ENCODE data around the gene RRBP1.

RRBP1 gene

DNA sequence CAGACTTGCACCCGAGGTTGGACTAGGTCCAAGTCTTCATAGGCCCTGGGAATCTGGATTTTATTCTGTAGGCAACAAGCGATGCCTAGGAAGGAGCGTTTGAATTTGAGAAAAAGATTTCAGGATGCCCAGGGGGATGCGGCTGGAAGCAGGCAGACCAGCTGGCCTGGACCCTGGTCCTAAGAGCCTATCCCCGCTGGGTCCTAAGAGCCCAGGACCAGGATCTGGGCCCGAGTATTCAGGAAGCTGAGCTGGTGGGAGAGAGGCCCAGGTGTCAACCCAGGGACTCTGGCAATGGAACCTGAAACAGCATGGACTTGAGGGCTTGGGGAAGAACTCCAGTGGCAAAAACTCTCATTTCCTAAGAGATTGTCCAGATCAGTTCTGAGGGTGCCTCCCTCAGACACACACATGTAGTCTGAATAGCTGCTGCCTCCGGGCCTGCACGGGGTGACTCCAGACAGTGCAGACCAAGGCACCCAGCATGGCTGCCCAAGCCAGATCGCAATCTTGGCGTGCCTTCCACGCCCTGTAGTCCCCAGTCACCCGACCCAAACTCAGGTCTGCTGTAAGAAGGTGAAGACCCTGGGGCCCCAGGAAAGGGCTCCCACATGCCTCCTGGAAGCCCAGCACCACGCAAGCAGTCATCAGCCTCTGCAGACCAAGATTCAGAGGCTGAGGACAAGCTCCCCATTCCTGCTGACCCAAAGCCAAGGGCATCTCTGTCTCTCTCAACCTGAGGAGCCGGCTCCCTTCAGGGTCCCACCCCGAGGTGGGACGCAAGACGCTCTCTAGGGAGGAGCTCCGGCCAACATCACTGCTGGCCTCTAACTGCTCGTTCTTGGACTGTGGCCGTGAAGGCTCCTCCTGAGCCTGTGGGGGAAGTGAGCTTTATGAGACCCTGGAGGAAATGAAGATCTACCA is 34.4 kb downstream of the RRBP1 start:
- DNase-seq (ENCODE audit: low read depth): no peak

DNA sequence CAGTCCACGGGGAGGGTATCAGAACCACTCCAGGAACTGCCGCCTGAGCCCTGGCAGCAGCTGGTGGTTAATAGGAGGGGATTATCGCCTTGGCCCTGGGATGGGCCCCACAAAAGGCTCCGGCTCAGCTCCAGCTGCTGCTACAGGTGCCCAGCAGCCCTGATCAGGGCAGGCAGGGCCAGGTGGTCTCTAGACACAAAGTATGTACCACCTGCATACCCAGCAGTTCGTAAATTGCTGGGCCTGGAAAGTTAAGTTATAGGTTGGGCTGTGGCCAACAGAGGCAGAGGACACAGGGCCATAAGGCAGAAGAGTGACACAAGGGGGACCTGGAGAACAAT is 35.1 kb downstream of the RRBP1 start:
- DNase-seq (ENCODE audit: low read depth): no peak

DNA sequence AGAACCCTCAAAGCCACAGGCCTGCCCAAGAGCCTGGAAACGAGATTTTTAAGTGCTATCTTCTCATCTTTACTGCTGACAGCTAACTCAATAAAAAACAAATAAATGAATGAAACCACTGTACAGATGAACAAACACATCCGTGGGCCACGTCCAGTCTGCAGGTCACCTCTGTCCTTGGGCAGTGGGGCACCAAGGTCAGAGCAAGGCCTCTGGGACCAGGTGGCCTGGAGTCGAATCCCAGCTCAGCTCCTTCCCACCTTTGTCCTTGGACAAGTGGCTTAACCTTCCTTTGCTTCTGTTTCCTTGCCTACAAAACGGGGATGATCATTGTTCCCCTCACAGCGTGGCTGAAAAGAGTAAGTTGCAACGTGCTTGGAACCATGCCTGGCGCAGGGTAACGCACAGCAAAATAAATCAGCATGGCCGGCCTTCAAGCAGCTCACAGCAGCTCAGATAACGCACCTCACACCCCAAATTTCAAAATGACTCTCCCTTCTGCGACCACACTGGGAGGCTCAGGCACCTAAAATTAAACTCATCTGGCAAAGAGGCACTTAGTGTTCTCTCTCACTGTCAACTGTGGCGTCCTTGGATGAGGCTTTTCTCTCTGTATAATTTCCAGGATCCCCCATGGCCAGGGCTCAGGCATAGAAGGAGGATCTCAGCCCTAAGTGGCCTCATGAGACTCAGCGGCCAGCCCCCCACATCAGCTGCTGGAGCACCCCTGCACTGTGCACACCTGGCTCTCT is 35.7 kb downstream of the RRBP1 start:
- no peak for DNase-seq (ENCODE audit: low read depth)

DNA sequence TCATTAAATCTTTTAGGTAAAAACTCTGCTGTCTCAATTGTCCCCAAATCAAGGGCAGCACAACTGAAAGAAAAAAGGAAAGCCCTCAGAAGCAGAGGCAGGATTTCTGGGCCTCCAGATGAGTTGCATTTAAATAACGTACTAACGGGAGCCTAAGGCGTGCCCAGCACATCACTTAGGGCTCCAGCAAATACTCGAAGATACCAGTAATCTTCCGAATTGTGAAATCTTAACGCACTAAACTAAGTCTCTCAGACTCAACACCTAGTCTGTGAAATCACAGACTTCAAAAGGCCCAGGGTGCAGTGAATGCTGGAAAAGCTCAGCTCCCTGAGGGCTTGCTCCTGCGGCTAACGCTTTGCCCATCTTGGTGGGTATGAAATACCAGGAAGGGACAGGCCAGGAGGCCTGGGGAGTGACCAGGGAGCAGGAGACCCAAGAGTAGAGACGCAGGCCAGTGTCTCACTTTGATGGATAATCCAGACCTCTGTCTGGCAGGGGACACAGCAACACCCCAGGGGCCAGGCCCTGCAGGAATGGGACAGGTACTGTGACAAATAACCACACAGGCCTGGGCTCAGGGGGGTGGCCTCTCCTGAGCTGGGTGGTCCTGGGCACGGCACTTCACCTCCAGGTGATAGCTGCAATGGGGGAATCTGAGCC is 36.4 kb downstream of the RRBP1 start:
- no peak for DNase-seq (ENCODE audit: low read depth)

DNA sequence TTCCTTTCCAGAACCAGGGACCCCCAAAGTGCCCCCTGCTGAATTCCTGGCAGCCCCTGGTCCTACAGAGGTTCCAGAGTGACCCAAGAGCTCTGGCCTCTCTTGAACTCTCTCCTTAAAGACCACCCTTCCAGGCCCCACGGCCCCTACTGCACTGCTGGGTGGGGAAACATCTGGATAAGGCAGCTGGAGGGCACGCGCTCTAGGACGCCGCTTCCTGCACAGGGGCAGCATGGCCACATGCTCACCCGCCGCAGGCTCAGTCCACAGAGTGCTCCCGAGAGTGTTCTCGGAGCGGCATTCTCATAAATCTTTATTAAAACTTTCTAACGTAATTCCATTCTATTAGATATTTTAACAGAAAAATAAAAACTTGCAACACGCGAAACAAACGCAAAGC is 37.0 kb downstream of the RRBP1 start:
- DNase-seq (ENCODE audit: low read depth): no peak

DNA sequence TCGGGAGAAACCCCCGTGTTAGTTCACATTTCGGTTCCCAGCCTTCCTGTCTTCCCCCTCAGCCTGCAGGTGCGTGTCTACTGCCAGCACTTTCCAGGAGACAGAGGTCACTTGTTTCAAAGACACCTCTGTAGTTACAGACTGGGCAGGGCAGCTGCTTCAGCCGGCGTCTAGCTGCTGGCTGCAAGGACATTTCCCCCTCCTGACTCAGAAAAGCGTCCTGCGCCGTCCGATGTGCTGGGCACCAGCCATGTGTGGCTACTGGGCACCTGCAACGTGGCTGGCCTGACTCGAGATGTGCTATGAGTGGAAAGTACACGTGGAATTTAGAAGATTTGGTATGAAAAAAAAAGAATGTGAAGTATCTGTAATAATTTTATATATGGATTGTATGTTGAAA is 37.6 kb downstream of the RRBP1 start:
- no peak for DNase-seq (ENCODE audit: low read depth)

DNA sequence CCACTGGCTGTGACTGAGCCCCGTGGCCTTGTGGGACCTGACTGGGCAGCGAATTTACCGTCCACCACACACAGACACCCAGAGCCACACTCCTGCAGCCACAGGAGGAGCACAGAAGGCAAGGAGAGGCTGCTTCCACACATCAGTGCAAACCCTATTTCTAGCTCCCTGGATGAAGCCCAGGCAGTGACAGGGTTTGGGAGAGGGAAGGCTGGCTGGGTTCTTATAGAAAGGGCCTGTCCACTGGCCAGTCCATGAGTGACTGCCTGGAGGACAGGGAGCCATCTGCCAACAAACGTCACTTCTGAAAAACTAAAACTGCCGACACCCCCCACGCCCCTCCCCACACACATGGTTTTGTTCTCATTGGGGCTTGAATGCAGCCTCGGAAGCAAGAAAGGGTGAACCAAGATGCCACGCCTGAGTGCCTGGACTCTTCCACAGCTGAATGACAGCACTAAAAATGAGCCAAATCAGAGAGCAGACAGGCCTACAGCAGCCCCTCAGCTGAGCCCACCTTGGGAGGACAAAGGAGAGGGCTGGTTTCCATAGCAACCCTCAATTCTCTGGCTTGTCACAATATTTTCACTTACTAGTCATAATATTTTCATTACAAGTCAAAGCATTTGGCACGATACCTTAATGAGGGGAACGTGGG is 38.4 kb downstream of the RRBP1 start:
- DNase-seq (ENCODE audit: low read depth): no peak

DNA sequence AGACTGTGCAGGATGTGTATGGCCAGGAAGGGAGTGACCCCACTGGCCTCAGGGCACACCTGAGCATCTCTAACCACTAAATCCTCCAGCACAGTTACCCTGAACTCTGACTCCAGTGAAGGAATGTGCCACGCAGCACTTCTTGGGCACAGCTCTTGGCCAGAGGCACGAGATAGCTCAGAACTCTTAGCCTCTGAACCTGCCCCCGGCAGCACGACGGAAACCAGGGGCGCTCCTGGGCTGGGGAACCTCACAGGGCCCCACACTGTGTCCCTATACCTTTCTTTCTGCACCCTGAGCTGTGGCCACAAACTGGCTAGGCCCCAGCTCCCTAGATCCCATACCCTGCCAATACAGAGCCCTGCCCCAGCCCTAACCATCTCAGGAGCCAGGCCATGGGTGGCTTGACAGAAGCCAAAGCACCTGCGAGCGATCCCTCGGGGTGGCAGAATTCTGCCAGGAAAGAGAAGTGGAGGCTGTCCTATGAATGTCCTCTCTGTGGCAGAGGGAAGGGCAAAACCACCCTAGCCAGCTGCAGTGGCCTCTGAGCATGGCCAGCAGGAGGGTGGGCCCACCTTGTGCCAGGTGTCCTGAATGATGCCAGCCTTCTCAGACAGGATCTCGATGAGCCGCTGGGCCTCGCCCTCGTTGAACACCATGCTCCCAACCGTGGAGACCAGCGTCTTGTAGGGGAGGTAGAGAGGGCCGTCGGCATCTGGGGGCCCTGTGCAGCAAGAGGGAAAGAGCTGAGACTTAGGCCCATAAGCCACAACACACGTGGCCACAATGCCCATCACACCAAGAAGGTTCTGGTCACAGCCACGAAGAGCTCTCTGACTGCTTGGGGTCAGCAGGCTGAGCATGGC is 39.4 kb downstream of the RRBP1 start:
- DNase-seq (ENCODE audit: low read depth): no peak

DNA sequence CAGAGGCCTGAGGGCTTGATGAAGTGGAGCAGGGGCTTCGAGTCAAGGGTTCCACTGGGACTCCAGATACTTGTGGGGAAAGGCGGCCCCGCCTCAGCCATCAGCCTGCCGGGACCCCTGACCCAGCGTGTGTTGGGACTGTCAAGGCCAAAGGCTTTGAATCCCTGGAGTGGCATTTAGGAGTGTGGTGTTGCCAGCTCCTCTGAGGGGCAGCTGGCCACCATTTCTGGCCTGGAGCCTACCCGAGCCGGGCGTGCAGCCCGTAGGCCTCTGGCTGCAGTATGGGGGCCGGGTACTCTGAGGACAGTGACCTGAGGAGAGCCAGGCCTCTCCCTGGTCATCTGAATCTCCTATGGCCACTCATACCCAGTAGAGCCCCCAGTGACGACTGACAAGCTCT is 40.0 kb downstream of the RRBP1 start:
- DNase-seq (ENCODE audit: low read depth): no peak

DNA sequence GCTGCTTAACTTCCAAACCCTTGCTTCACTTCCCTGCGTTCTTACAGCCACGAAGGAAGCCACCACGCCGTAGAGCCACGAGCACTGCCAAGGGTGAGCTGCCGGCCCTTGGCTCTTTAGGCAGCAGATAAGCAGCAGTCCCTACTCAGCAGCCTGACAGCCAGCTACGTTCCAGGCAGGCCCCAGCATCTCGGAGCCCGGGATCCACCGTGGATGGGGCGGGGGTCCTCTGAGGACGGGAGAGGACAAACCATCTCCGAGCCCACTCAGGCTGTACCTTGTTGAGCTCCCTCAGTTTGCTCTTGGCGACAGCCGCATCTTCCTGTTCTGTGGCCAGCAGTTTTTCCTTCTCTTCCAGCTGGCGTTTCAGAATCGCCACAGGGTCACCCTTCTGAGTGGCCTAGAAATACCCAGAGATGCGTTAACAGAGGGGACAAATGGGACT is 40.5 kb downstream of the RRBP1 start:
- no peak for DNase-seq (ENCODE audit: low read depth)

DNA sequence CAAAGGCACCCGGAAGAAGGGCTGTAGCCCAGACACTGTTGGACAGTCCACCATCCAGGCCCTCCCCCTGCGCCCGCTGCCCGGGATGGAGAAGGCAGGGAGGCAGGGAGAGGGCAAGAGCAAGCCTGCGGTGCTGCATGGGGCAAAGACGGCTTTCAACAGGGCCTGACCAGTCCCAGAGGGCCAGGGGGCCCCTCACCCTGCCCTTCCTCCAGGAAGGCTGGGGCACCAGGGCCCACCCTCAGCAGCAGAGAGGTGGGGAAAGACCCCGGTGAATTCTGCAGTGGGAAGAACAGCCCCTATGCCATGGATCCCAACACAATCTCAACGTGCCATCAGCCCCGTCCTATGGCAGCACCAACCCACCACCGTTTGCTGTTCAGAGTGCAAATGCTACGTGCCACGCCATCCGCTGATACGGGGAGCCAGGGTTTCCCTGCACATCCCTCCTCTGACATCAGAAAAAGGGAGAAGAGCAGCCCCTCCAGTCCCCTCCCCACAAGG is 41.1 kb downstream of the RRBP1 start:
- no peak for DNase-seq (ENCODE audit: low read depth)

DNA sequence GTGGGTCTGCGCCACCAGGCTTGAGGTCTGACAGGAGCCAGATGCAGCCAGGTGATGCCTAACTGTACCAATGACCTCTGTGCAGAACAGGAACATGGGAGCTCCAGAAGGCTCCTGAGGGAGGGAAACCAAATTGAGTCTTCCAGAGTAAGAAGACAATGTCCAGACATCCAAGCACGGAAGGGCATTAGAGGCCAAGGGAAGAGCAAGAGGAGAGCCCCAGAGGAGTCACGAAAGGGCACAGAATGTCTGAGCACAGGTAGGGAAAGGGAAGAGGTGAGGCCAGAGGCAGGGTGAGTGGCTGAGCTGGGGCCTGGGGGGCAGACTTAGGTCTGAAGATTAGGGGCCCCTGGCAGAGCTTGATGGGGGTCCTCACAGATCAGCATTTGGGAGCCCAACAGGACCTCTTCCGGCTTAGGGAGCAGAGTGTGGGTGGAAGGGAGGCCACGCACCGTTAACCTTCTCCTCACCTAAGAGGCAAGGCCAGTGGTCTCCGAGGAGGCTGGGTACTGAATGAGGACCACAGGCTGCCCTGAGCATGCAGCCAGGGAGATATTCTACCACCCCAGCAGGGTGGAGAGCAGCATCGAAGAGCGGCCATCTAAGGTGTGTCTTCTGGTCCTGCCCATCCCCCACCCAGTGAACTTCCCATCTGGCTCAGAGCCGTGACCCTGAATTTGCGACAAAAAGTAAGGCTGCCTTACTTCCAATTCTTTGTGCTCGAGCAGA is 41.7 kb downstream of the RRBP1 start:
- no peak for DNase-seq (ENCODE audit: low read depth)

DNA sequence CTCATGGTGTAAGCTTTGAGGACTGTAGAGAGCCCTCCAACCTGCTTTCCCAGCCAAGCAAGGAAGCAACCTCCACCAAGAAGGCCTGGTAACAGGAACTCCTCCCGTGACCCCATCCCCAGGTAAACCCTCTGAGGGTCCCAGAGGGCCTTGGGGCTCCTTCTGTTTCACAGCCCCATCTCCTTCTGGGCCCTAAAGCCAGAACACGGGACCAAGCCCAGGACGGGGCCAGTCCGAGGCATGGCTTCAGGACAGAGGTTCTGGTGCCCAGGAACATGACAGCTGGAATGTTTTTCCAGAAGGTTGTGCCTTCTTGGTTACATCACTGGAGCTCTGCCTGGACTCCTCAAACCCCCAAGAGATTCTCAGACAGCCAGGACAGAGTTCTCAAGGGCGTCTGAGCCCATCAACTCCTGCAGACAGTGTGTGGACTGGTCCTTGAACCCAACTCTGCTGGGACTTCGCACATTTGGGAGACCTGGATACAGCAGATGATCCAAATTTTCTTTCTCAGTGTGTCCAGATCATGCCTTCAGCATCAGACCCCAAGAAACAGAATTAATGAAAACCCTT is 43.1 kb downstream of the RRBP1 start:
- no peak for DNase-seq (ENCODE audit: low read depth)

DNA sequence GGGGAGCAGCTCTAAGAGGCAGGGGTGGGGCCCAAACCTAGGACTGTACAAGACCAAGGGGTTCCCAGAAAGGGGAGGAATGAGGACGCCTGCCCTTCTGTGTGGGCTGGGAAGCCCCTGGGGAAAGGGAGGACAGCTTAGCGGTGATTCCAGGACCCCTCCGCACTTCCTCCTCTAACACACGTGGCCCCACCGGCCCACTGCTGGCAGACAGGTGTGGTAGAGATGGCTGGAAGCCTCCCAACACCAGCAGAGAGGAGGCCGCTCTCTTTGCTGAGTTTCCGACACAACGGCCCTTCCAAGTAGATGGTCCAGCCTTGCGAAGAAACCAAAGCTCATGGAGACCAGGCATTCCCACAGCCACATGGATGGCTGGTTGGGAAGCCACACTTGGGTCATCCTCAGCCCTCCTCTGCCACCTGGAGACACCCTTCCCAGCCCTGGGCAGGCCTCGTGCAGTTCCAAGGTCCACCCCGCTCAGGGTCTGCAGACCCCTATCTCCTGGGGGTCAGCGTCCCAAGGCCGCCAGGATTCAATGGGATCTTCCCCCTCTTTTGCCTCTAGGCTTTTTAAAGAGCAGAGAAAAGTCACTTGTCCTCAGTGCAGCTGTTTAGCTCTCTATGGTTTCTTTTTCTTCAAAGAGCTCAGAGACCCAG is 43.9 kb downstream of the RRBP1 start:
- no peak for DNase-seq (ENCODE audit: low read depth)

DNA sequence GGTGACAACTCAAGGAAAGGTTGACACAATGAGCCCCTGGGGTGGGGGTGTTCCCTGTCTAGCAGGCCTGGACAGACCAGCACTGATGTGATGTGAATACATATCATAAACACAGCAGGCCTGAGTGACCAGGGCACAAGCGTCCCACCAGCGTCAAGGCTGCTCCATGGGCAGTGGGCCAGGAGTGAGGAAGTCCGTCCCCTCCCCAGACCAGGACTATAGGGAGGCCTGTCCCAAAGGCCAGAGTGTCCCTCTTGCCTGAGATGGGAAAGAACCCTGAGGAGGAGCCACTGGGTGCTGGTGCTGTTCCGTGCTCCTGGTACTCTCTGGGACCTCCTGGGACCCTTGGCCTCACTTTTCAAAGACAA is 44.6 kb downstream of the RRBP1 start:
- no peak for DNase-seq (ENCODE audit: low read depth)

DNA sequence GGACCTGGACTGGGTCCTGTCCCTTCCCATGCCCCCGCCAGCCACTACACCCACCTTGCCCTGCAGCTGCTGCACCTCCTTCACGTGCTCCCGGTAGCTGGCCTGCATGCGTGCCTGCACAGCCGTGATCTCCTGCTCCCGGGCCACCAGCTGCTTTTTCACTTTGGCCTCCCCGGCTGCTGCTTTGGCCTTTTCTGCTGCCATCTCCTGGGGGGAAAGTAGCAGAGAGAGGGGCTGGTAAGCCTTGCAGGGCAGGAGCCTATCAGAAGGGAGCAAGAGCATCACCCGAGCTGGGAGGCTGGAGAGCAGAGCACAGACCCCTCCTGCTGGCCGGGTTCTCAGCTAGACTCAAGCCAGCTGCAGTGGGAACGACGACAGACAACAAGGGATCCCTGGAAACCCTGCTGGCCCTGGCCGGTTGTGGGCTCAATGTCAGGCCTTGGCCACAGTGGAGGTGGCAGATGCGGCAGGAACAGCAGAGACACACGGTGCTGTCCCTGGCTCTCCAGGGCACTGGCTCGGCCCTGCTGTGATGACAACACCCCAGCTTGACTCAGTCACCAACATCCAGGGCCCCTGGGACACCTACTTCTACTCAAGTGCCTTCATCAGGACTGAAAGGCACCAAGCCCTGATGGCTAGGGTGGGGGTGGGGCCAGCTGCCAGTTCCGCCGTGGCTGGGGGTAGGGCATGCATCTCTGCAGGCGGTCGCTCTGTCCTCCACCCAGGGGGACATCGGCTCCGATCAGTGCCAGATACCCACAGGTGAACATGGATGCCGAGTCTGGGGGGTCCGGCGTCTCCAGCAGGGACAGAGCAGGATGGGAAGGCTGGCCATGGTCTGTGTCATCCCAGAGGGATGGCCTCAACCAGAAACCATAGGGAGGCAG is 45.3 kb downstream of the RRBP1 start:
- no peak for DNase-seq (ENCODE audit: low read depth)

DNA sequence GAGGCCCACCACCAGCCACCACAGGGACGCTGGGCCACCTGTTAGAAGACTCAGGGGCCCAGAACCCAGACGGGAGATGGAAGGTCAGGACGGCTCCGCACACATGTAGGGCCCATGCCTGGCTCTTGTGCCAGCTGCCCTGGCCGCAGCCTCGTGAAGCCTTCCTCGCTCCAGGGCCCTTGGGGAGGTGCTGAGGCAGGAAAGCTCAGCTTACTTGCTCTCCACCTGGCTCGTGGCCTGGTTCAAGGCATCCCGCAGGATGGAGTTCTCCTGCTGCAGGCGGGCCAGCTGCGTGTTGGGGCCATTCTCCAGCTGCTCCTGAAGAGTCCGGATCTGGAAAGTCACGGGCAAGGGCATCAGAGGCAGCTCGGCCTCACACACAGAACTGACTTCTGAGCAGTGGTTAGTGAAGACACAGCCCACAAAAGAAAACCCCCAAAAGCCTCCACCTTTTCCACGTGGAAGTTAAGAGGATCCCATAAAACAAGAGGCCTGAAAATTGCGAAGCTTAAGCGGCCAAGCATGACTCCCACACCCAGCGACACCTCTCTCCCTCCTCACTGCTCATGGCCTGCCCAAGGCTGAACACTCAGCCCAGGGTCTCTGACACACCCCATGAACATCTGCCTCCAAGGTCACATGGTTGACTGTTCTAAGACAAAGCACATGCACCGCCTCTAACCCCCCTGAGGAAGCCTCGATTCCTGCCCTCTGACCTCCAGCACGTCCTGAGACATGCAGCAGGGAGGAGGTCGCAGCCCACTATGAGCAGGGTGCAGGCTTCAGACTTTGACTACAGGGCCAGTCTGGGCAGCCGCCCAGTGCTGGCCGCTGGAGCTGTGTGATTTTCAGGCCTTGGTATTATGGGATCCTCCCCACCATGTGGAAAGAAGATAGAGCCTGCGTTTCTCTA is 46.5 kb downstream of the RRBP1 start:
- peak; percentile 20 for DNase-seq (ENCODE audit: low read depth)

Measured in EH (cell line).